HEK293 (cell line): ENCODE results near the gene DYNC1I1.

Experiments used
- ZFP3 ChIP-seq: fragments of 450-650 bp; formaldehyde crosslinking; IDR thresholded peaks from 2 replicates; pipeline ENCODE4 v1.5.1; 2016; ENCODE audit warnings: low read depth, missing biosample characterization, missing genetic modification characterization
- ZNF133 ChIP-seq: fragments of 450-650 bp; formaldehyde crosslinking; IDR thresholded peaks from 2 replicates; pipeline ENCODE4 v1.5.1; 2016; ENCODE audit warnings: missing biosample characterization, missing genetic modification characterization
- TF ChIP-seq, protein P1 (sequence below): sonication (generic); formaldehyde crosslinking; IDR thresholded peaks from 2 replicates; pipeline ENCODE4 v1.8.1; 2022; ENCODE audit warnings: mild to moderate bottlenecking, moderate library complexity, missing genetic modification reagents
- TF ChIP-seq, protein P2 (sequence below): fragments of 450-650 bp; formaldehyde crosslinking; IDR thresholded peaks from 2 replicates; pipeline ENCODE4 v1.5.1; 2016; ENCODE audit warnings: missing biosample characterization, missing genetic modification characterization

DNA sequence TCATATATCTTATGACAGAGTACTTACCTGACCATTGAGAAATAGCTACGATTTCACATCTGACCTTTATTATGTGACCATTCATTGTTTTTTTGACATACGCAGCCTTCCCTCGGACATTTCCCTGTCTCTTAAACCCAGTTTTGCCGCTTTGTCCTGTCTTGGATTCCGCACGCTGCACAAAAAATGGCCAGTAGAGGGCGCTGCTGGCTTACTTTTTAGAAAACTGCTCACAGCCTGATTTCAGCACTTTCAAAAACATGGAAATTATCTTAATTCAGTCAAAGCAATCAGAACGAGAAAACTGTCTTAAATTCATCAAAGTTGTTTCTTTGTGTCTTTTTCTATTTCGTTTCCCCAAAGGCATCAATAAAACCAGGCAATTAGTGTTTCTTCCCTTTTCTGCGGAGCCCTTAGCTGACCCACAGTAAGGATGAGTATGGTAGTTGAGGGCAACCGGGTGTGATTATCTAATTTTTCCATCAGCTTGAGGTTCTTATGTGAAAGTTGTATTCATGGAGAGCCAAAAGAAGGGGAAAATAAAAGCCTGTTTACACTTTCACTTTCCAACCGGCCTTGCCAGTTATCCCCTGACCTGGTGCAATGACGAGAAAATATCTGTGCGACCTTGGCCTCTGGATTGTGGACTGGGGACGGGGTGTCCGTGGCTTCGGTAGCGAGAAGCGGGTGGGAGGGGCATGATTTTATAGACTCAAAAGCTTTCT lies 144.4 kb downstream of the DYNC1I1 start:
- TF ChIP-seq, protein P1, sequence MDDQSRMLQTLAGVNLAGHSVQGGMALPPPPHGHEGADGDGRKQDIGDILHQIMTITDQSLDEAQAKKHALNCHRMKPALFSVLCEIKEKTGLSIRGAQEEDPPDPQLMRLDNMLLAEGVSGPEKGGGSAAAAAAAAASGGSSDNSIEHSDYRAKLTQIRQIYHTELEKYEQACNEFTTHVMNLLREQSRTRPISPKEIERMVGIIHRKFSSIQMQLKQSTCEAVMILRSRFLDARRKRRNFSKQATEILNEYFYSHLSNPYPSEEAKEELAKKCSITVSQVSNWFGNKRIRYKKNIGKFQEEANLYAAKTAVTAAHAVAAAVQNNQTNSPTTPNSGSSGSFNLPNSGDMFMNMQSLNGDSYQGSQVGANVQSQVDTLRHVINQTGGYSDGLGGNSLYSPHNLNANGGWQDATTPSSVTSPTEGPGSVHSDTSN (CRISPR knock-in tag) = no peak
- TF ChIP-seq, protein P2, sequence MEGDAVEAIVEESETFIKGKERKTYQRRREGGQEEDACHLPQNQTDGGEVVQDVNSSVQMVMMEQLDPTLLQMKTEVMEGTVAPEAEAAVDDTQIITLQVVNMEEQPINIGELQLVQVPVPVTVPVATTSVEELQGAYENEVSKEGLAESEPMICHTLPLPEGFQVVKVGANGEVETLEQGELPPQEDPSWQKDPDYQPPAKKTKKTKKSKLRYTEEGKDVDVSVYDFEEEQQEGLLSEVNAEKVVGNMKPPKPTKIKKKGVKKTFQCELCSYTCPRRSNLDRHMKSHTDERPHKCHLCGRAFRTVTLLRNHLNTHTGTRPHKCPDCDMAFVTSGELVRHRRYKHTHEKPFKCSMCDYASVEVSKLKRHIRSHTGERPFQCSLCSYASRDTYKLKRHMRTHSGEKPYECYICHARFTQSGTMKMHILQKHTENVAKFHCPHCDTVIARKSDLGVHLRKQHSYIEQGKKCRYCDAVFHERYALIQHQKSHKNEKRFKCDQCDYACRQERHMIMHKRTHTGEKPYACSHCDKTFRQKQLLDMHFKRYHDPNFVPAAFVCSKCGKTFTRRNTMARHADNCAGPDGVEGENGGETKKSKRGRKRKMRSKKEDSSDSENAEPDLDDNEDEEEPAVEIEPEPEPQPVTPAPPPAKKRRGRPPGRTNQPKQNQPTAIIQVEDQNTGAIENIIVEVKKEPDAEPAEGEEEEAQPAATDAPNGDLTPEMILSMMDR (tag by site-specific recombination) = peak; percentile 74
- TF ChIP-seq ZNF133 (tag by site-specific recombination) = no peak
- TF ChIP-seq ZFP3 (tag by site-specific recombination) = no peak
